Activated naive CD4-positive, alpha-beta T cell treated with anti-CD3 and anti-CD28 coated beads, Interleukin-2, amount 50 U/mL, for 72 hours (primary cell): ENCODE measurements around the gene BICDL1. TPM values are rescaled to one million over a fixed set of nuclear protein-coding genes. Genes with fewer than 3 reads are reported as not detected.
"Not testable (repeated sequence)": the region's sequence is repeated elsewhere in the genome, so short reads cannot be mapped to it uniquely, and the experiment has no call there.

Source experiments
- ATAC-seq, 2 donors: fragments of 150-1000 bp; cut with Tn5 transposase; 2 replicates each; pipeline ENCODE4 v1.10.0; 2021; ENCODE audit warnings: mild to moderate bottlenecking in 2 of 2, moderate library complexity in 2 of 2
- DNase-seq, 2 donors: peaks; one replicate each; pipeline ENCODE4 v3.0.0; 2021 to 2022; ENCODE audit warnings: low spot score in 2 of 2
- H3K27ac Mint-ChIP-seq, 2 donors: one replicate each; pipeline ENCODE4 v1.8.0; 2022; ENCODE audit warnings: mild to moderate bottlenecking in 2 of 2, mixed read lengths in 2 of 2
- H3K36me3 Mint-ChIP-seq, 2 donors: one replicate each; pipeline ENCODE4 v1.8.0; 2022; ENCODE audit warnings: mixed read lengths in 2 of 2
- H3K9me3 Mint-ChIP-seq, 2 donors: one replicate each; pipeline ENCODE4 v1.8.0; 2022; ENCODE audit warnings: mixed read lengths in 2 of 2
- total RNA-seq, 2 donors: library from RNA; stranded (reverse); gene quantifications; one replicate each; pipeline ENCODE4 v1.2.3, GENCODE V29; 2022

Gene BICDL1, protein sequence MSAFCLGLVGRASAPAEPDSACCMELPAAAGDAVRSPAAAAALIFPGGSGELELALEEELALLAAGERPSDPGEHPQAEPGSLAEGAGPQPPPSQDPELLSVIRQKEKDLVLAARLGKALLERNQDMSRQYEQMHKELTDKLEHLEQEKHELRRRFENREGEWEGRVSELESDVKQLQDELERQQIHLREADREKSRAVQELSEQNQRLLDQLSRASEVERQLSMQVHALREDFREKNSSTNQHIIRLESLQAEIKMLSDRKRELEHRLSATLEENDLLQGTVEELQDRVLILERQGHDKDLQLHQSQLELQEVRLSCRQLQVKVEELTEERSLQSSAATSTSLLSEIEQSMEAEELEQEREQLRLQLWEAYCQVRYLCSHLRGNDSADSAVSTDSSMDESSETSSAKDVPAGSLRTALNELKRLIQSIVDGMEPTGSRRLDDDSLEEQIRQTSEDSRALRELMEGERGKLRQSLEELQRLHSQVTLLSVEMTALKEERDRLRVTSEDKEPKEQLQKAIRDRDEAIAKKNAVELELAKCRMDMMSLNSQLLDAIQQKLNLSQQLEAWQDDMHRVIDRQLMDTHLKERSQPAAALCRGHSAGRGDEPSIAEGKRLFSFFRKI
- 100 to 1,000 TPM in 1 of 2 donors, 10 to 100 TPM in 1; 92.5 to 158 TPM for total RNA-seq

GRCh38 chr12:119988472-119989360, at the start of gene BICDL1:
BICDL1 (plus strand) TSS chr12:119989236; CDS start chr12:119989869, 633 bp downstream.
- Mint-ChIP-seq H3K9me3 (no peaks in the 10 kb centered on the region), H3K27ac (peak within 1 kb of the TSS; percentile 97), H3K36me3 (peaks cover 29% of the 10 kb centered on the region in 2 donors)
- peak; percentile 87 to 90 for ATAC-seq
- peak; percentile 99 to 100 for DNase-seq

DNA sequence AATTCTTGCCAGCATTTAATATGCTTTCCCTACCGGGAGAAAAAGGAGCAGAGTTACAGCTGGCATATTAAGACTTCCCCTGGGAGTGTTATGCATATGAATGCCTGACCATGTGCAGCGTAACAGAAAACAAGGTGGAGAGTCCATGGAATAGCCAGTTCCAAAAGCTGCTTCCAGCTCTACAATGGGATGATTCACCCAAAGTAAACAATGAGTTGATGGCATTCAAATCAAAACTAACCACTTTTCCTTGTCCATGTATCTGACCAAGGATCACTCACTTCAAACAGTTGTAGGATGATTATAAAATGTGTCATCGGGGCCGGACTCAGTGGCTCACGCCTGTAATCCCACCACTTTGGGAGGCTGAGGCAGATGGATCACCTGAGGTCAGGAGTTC, 48.1 kb upstream of the BICDL1 start:
- DNase-seq (no peak), ATAC-seq (no peak)
- H3K9me3 Mint-ChIP-seq, result no peaks in the 10 kb centered on the region
- peak overlapping the region in 1 of 2 donors; percentile 27 for H3K27ac Mint-ChIP-seq
- no peaks in the 10 kb centered on the region for H3K36me3 Mint-ChIP-seq

GRCh38 chr12:119942386-119942785, 46.6 kb upstream of the BICDL1 start:
- Mint-ChIP-seq H3K9me3 (no peaks in the 10 kb centered on the region), H3K27ac (no peak overlapping the region), H3K36me3 (no peaks in the 10 kb centered on the region)
- DNase-seq, result no peak
- no peak for ATAC-seq

GRCh38 chr12:119946213-119946612, 42.8 kb upstream of the BICDL1 start:
- no peak for ATAC-seq
- no peaks in the 10 kb centered on the region for H3K9me3 Mint-ChIP-seq
- H3K36me3 Mint-ChIP-seq, result no peaks in the 10 kb centered on the region
- no peak for DNase-seq
- H3K27ac Mint-ChIP-seq, result no peak overlapping the region

DNA sequence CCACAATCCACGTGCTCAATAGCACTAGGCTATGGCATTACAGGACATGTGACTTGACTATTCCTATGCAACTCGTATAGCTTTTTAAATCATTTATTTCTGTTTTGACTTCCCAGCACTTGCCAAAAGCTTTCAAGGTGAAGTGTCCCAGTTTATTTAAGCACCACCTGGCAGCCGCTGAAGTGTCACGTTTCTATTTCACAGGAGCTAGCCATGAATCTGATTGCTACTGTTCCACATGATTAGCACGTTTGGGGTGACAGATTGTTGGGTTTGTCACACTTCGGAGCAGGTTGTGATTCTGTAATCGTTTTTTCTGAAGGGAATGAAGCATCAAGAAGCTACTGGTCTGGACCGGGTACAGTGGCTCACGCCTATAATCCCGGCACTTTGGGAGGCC, 39.9 kb upstream of the BICDL1 start:
- Mint-ChIP-seq H3K36me3 (no peaks in the 10 kb centered on the region), H3K27ac (no peak overlapping the region), H3K9me3 (no peaks in the 10 kb centered on the region)
- ATAC-seq, result no peak
- DNase-seq, result no peak

DNA sequence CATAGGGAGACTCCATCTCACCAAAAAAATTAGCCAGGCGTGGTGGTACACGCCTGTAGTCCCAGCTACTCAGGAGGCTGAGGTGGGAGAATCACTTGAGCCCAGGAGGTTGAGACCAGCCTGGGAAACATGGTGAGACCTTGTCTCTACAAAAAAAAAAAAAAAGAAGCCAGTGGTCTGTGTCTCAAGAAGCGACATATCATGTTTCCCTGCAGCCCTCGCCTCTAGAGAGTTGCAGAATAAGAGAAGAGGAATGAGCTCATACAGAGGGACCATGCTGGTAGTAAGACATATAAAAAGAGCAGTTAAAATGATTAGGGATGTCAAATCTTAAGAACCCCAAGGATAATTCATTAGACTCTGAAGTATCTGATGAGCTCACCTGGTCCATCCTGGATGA, 39.4 kb upstream of the BICDL1 start:
- Mint-ChIP-seq H3K9me3 (no peaks in the 10 kb centered on the region), H3K27ac (no peak overlapping the region), H3K36me3 (no peaks in the 10 kb centered on the region)
- no peak for ATAC-seq
- no peak for DNase-seq

- peaks cover 17 to 20% of the 10 kb centered on the region in 2 donors for H3K36me3 Mint-ChIP-seq
- ATAC-seq, result no peak
- no peak for DNase-seq
- no peak overlapping the region for H3K27ac Mint-ChIP-seq
- peaks cover 7 to 19% of the 10 kb centered on the region in 2 donors for H3K9me3 Mint-ChIP-seq
These were observed 33.0 kb upstream of the BICDL1 start for GRCh38 chr12:119956047-119956446.

DNA sequence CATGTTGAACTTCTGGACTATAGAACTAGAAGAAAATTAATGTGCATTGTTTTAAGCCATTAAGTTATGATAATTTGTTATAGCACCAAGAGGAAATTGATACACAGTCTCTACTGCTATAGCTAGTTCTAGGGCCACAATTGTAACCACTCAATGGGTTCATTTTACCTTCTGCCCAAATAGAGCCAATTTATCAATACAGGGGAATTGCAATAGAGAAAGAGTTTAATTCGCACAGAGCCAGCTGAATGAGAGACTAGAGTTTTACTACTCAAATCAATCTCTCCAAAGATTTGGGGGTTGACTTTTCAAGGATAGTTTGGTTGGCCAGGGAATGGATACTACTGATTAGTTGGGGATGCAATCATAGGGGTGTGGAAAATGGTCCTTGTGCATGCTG, 31.9 kb upstream of the BICDL1 start:
- Mint-ChIP-seq H3K27ac (no peak overlapping the region), H3K36me3 (peaks cover 17 to 20% of the 10 kb centered on the region in 2 donors), H3K9me3 (peaks cover 7 to 19% of the 10 kb centered on the region in 2 donors)
- no peak for DNase-seq
- ATAC-seq, result no peak

GRCh38 chr12:119959435-119959834, 29.6 kb upstream of the BICDL1 start:
- DNase-seq (no peak), ATAC-seq (no peak)
- Mint-ChIP-seq H3K36me3 (peaks cover 17 to 20% of the 10 kb centered on the region in 2 donors), H3K27ac (no peak overlapping the region), H3K9me3 (peaks cover 7 to 19% of the 10 kb centered on the region in 2 donors)

GRCh38 chr12:119964123-119964522, 24.9 kb upstream of the BICDL1 start:
- Mint-ChIP-seq H3K27ac (peak overlapping the region in 1 of 2 donors; percentile 51), H3K9me3 (no peaks in the 10 kb centered on the region), H3K36me3 (no peaks in the 10 kb centered on the region)
- no peak for DNase-seq
- no peak for ATAC-seq

- H3K9me3 Mint-ChIP-seq, result no peaks in the 10 kb centered on the region
- no peak for DNase-seq
- H3K27ac Mint-ChIP-seq, result no peak overlapping the region
- no peaks in the 10 kb centered on the region for H3K36me3 Mint-ChIP-seq
- ATAC-seq, result no peak
These were observed 24.1 kb upstream of the BICDL1 start for GRCh38 chr12:119964929-119965328.

- Mint-ChIP-seq H3K27ac (peak overlapping the region; percentile 73 to 88), H3K9me3 (no peaks in the 10 kb centered on the region), H3K36me3 (no peaks in the 10 kb centered on the region)
- ATAC-seq (peak; percentile 93 to 96), DNase-seq (peak in 1 of 2 donors; percentile 23)
These were observed 8.8 kb upstream of the BICDL1 start for GRCh38 chr12:119980242-119980641.

DNA sequence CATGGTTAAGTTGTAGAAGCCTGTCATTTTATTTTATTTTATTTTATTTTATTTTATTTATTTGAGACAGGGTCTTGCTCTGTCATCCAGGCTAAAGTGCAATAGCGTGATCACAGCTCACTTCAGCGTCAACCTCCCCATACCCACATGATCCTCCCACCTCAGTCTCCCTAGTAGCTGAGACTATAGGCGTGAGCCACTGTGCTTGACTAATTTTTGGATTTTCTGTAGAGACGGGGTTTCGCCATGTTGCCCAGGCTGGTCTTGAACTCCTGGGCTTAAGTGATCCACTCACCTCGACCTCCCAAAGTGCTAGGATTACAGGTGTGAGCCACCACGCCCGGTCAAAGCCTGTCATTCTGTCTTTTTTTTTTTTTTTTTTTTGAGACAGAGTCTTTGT, 8.3 kb upstream of the BICDL1 start:
- H3K36me3 Mint-ChIP-seq, H3K9me3 Mint-ChIP-seq, DNase-seq: not testable (repeated sequence)
- H3K27ac Mint-ChIP-seq, result peak overlapping the region; percentile 67 to 73
- ATAC-seq, result peak; percentile 28 to 34

DNA sequence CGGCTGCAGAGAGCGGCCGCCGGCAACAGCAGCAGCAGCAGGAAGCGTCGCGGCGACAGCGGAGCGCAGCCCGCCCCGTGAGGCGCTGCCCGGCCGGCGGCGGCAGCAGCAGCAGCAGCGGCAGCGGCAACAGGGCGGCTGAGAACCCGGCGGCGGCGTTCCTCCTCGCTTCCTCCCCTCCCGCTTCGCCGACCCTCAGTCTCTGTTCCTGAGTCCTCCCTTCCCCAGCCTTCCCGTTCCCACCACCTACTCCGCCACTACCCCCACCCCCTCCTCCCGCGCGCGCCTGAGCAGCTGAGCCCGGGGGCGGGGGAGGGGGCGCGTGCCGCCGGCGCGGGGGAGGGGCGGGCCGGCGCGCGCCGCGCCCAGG, 310 bp downstream of the BICDL1 start:
- Mint-ChIP-seq H3K36me3 (peaks cover 34 to 35% of the 10 kb centered on the region in 2 donors), H3K27ac (peak overlapping the region in 1 of 2 donors; percentile 84), H3K9me3 (no peaks in the 10 kb centered on the region)
- ATAC-seq (no peak), DNase-seq (peak in 1 of 2 donors; percentile 69)

DNA sequence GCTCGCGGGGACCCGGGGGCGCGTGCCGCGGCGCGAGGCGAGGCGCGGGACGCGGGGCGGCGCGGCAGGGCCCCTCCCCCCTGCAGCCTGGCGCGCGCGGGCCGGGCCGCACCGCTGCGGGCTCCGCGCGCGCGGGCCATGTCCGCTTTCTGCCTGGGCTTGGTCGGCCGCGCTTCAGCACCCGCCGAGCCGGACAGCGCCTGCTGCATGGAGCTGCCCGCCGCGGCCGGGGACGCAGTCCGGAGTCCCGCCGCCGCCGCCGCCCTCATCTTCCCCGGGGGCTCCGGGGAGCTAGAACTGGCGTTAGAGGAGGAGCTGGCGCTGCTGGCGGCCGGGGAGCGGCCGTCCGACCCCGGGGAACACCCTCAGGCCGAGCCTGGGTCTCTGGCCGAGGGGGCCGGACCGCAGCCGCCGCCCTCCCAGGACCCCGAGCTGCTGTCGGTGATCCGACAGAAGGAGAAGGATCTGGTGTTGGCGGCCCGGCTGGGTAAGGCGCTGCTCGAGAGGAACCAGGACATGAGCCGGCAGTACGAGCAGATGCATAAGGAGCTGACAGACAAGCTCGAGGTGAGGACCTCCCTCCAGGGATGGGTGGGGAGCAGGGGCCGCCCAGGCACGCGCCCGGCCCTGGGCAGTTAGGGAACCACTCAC, 820 bp downstream of the BICDL1 start:
- no peaks in the 10 kb centered on the region for H3K9me3 Mint-ChIP-seq
- ATAC-seq, result peak; percentile 12 to 25
- DNase-seq, result peak; percentile 82
- H3K36me3 Mint-ChIP-seq, result peaks cover 34 to 37% of the 10 kb centered on the region in 2 donors
- peak overlapping the region; percentile 96 to 97 for H3K27ac Mint-ChIP-seq

GRCh38 chr12:119990382-119990874, 1.4 kb downstream of the BICDL1 start:
- H3K36me3 Mint-ChIP-seq, result peaks cover 34 to 43% of the 10 kb centered on the region in 2 donors
- ATAC-seq (no peak), DNase-seq (no peak)
- peak overlapping the region; percentile 96 to 97 for H3K27ac Mint-ChIP-seq
- no peaks in the 10 kb centered on the region for H3K9me3 Mint-ChIP-seq
